DOHH2 (cell line): Measurements from ENCODE around the gene TMEM253.

Experiments used
- H3F3A ChIP-seq: fragments of 200-600 bp; sonication (generic), shearing (Covaris generic); 2 replicates; pipeline ENCODE4 v1.6.0; 2016; ENCODE audit warnings: antibody characterized with exemption, mild to moderate bottlenecking; ENCODE audit not compliant: control insufficient read depth, insufficient read depth
- H3K27ac ChIP-seq: fragments of 200-600 bp; sonication (generic); 2 replicates; pipeline ENCODE4 v1.5.1; 2014; ENCODE audit warnings: low read depth, mild to moderate bottlenecking, low read length, moderate library complexity
- H3K27me3 ChIP-seq: fragments of 200-600 bp; sonication (generic); 2 replicates; pipeline ENCODE4 v1.6.1; 2014; ENCODE audit warnings: mild to moderate bottlenecking, low read length, mixed read lengths; ENCODE audit not compliant: control insufficient read depth
- H3K36me3 ChIP-seq: fragments of 200-600 bp; sonication (generic); 2 replicates; pipeline ENCODE4 v1.6.1; 2014; ENCODE audit warnings: mild to moderate bottlenecking, low read length, moderate library complexity, mixed read lengths; ENCODE audit not compliant: control insufficient read depth
- H3K4me1 ChIP-seq: fragments of 200-600 bp; sonication (generic); 2 replicates; pipeline ENCODE4 v1.6.1; 2014; ENCODE audit warnings: mild to moderate bottlenecking, low read length, mixed read lengths; ENCODE audit not compliant: control insufficient read depth
- H3K4me2 ChIP-seq: fragments of 200-600 bp; sonication (generic); 2 replicates; pipeline ENCODE4 v1.6.0; 2014; ENCODE audit warnings: mild to moderate bottlenecking, low read length, moderate library complexity
- H3K4me3 ChIP-seq: fragments of 200-600 bp; sonication (generic); 2 replicates; pipeline ENCODE4 v1.5.1; 2014; ENCODE audit warnings: mild to moderate bottlenecking, low read length, mixed read lengths
- H3K79me2 ChIP-seq: fragments of 200-600 bp; sonication (generic); 2 replicates; pipeline ENCODE4 v1.6.1; 2014; ENCODE audit warnings: mild to moderate bottlenecking, low read length, mixed read lengths; ENCODE audit not compliant: control insufficient read depth
- H3K9me2 ChIP-seq: fragments of 200-600 bp; sonication (generic); replicated peaks from 2 replicates; pipeline ENCODE4 v1.6.1; 2014; ENCODE audit warnings: mild to moderate bottlenecking, low read length, mixed read lengths; ENCODE audit not compliant: control insufficient read depth
- H3K9me3 ChIP-seq: fragments of 200-600 bp; sonication (generic); 2 replicates; pipeline ENCODE4 v1.6.1; 2014; ENCODE audit warnings: antibody characterized with exemption, low read length, mixed read lengths; ENCODE audit not compliant: control insufficient read depth, insufficient read depth
- H4K20me1 ChIP-seq: fragments of 200-600 bp; sonication (generic); 2 replicates; pipeline ENCODE4 v1.6.0; 2014; ENCODE audit warnings: low read depth, mild to moderate bottlenecking, antibody characterized with exemption, low read length, moderate library complexity; ENCODE audit not compliant: control insufficient read depth, insufficient read depth
- CTCF ChIP-seq: fragments of 200-600 bp; sonication (generic); IDR thresholded peaks from one replicate; pipeline ENCODE4 v1.5.1; 2014; ENCODE audit warnings: antibody characterized with exemption, mild to moderate bottlenecking, low read depth, low read length; ENCODE audit not compliant: poor library complexity, severe bottlenecking
- EZH2phosphoT487 ChIP-seq: fragments of 200-600 bp; sonication (generic); IDR thresholded peaks from 2 replicates; pipeline ENCODE4 v1.6.1; 2017; ENCODE audit warnings: borderline replicate concordance, mild to moderate bottlenecking, antibody characterized with exemption, low read length, moderate library complexity, mixed read lengths

The TMEM253 gene

GRCh38 chr14:21075719-21076437, 25.0 kb upstream of the TMEM253 start:
- Histone ChIP-seq H3K79me2 (no peaks in the 10 kb centered on the region), H3K36me3 (no peaks in the 10 kb centered on the region), H4K20me1 (no peaks in the 10 kb centered on the region)

GRCh38 chr14:21077672-21078071, 23.2 kb upstream of the TMEM253 start:
- no peak overlapping the region for H3K27ac ChIP-seq
- no peaks in the 10 kb centered on the region for H3K79me2 ChIP-seq
- TF ChIP-seq CTCF (no peak), EZH2phosphoT487 (no peak)
- H3K4me3 ChIP-seq: no peak overlapping the region
- H3K4me1 ChIP-seq: peaks cover under 1% of the 10 kb centered on the region
- H3K9me3 ChIP-seq: no peaks in the 10 kb centered on the region
- H3K27me3 ChIP-seq: peaks cover 5% of the 10 kb centered on the region
- no peaks in the 10 kb centered on the region for H3K9me2 ChIP-seq
- no peaks in the 10 kb centered on the region for H4K20me1 ChIP-seq
- H3F3A ChIP-seq: no peaks in the 10 kb centered on the region
- H3K36me3 ChIP-seq: no peaks in the 10 kb centered on the region
- no peak overlapping the region for H3K4me2 ChIP-seq

More at GRCh38 chr14:21075719-21076437, 25.0 kb upstream of the TMEM253 start:
- H3K27ac ChIP-seq: no peak overlapping the region
- H3K4me2 ChIP-seq: no peak overlapping the region
- H3K4me1 ChIP-seq: peaks cover 18% of the 10 kb centered on the region
- H3K9me2 ChIP-seq: no peaks in the 10 kb centered on the region
- no peaks in the 10 kb centered on the region for H3K9me3 ChIP-seq
- no peak overlapping the region for H3K4me3 ChIP-seq
- H3K27me3 ChIP-seq: peaks cover 8% of the 10 kb centered on the region
- TF ChIP-seq EZH2phosphoT487 (no peak), CTCF (no peak)
- peaks cover 6% of the 10 kb centered on the region; the same call in 1 of the 2 replicates for H3F3A ChIP-seq

GRCh38 chr14:21078287-21078686, 22.6 kb upstream of the TMEM253 start:
- H3K79me2 ChIP-seq: no peaks in the 10 kb centered on the region
- H3K9me3 ChIP-seq: no peaks in the 10 kb centered on the region
- H3K4me2 ChIP-seq: no peak overlapping the region
- H3K36me3 ChIP-seq: no peaks in the 10 kb centered on the region
- no peaks in the 10 kb centered on the region for H3K4me1 ChIP-seq
- H3F3A ChIP-seq: no peaks in the 10 kb centered on the region
- no peak overlapping the region for H3K4me3 ChIP-seq
- H4K20me1 ChIP-seq: no peaks in the 10 kb centered on the region
- TF ChIP-seq EZH2phosphoT487 (no peak), CTCF (no peak)
- H3K27ac ChIP-seq: no peak overlapping the region
- H3K9me2 ChIP-seq: no peaks in the 10 kb centered on the region
- H3K27me3 ChIP-seq: peaks cover 5% of the 10 kb centered on the region
